GM12872 (cell line): ENCODE measurements around the gene MYO5C.

Source experiments
- TF ChIP-seq, protein P1 (sequence below): IDR thresholded peaks from 3 replicates; pipeline ENCODE4 v1.5.1; 2011; ENCODE audit warnings: low read depth, mild to moderate bottlenecking, low read length, moderate library complexity; ENCODE audit not compliant: insufficient read depth

The MYO5C gene

DNA sequence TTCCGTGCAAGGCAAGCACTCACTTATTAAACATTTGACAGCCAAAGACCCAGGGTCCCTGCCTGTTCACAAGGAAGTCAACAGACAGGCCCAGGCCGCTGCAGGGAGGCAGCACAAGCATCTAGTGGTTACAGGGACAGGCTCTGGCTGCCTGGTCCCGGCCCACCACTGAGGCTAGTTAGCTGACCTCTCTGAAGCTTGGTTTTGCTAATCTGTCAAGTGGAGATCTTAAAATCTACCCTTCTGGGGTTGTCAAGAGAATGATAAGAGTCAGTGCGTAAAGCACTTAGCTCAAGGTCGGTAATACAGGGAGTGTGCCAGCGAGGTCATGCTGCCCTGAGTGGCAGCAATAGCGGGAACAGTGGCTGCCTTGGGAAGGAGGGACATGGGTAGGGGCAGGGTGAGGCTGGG is 110.4 kb downstream of the MYO5C start:
- TF ChIP-seq, protein P1, sequence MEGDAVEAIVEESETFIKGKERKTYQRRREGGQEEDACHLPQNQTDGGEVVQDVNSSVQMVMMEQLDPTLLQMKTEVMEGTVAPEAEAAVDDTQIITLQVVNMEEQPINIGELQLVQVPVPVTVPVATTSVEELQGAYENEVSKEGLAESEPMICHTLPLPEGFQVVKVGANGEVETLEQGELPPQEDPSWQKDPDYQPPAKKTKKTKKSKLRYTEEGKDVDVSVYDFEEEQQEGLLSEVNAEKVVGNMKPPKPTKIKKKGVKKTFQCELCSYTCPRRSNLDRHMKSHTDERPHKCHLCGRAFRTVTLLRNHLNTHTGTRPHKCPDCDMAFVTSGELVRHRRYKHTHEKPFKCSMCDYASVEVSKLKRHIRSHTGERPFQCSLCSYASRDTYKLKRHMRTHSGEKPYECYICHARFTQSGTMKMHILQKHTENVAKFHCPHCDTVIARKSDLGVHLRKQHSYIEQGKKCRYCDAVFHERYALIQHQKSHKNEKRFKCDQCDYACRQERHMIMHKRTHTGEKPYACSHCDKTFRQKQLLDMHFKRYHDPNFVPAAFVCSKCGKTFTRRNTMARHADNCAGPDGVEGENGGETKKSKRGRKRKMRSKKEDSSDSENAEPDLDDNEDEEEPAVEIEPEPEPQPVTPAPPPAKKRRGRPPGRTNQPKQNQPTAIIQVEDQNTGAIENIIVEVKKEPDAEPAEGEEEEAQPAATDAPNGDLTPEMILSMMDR, result no peak

DNA sequence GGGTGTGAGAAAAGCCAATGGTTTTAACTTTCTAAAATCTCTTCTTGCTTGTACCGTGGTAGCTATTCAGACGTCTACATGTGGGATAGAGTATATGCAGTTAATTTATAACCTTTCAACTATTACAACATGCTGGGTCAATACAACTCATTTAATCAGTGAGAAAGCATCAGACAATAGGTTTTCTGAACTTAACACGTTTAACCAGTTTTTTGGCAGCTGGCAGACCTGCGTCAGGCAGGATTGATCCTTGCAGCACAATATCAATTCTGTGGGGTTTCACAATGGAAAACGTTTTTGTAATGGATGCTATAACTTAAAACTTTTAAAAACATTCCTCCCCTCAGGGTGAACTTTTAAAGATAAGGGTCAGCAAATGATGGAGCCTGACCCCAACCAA is 110.9 kb downstream of the MYO5C start:
- TF ChIP-seq, protein P1, result no peak

DNA sequence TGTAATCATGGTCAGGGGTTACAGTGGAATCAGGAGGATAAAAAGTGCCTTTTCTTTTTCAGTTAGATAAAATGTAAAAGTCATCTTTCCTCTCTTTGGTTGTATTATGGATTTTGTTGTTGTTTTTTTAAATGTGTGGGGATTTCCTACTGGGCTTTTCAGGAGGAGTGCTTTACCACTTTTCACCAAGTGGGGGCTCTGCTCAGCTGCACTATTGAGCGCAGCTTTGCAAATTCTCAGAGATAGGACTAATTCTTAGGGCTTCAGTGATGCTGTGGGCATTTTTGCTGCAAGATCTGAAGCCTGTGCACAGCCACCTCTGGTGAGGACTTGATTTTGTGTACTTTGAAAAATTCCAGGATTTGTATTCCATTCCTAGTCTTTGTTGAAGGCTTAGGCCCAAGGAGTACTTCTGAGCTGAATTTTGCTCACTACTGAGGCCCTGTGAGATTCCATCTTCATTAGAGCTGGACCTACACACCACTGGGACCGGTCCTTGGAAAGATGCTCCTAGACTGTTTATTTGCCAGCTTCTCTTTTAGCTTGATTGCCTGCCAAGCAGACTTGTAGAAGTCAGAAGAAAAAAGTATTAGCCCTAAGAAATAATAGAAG is 111.9 kb downstream of the MYO5C start:
- TF ChIP-seq, protein P1, result peak; percentile 70

DNA sequence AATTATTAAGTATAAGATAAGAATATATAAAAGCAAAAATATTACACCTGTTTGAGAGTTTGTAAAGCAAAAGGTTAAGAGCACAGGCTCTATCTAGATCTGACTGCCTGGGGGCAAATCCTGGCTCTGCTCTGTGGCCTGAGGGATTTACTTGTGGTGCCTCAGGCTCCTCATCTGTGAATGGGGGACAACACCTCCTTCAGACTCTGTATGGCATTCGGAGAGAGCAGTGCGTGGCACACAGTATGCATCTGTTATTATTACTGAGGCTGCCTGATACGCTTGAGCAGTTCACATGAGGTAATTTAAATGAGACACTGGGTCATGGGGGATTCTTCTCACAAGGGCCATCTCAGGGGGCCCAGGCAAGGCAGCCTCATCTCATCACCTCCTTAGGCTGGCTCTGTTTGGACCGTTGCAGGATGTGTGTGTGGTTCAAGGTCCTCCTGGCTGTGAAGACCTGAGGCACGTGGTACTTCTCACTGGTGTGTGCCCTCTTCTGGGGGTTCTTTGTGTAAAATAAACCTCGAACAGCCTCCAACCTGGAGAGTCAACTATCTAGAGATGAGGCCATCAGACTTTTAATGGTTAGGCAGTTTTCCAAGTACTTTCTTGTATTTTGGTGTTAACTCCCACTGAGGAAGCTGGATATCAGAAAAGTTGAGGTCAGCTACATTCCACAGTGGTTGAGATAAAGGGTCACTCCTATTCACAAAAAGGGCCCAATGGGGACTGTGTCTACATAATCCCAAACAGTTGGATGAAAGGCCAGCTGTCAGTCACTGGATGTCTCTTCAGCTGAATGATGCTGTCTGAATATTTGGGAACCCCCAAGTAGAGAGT is 113.4 kb downstream of the MYO5C start:
- TF ChIP-seq, protein P1, result no peak

DNA sequence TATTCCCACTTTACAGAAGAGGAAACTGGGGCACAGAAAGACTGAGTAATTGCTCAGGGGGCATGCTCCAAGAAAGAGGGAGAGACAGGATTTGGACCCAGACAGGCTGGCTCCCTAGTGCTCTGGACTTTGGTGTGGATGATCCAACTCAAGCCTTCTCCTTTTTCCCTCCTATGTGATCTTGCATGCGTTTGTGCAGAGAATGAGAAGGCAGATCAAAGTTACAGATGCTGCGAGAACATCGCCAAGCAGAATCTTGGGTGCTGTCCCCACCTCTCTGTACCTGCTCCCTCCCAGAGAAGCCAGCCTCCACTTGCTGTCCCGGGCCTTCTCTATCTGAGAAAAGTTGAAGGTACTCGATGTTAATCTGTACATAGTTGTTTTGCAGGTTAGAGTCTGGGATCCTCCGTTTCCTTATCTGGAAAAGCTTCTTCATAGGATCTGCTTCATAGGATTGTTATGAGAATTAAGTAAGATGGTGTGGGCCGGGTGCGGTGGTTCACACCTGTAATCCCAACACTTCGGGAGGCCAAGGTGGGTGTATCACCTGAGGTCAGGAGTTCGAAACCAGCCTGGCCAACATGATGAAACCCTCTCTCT is 114.7 kb downstream of the MYO5C start:
- TF ChIP-seq, protein P1, result no peak

DNA sequence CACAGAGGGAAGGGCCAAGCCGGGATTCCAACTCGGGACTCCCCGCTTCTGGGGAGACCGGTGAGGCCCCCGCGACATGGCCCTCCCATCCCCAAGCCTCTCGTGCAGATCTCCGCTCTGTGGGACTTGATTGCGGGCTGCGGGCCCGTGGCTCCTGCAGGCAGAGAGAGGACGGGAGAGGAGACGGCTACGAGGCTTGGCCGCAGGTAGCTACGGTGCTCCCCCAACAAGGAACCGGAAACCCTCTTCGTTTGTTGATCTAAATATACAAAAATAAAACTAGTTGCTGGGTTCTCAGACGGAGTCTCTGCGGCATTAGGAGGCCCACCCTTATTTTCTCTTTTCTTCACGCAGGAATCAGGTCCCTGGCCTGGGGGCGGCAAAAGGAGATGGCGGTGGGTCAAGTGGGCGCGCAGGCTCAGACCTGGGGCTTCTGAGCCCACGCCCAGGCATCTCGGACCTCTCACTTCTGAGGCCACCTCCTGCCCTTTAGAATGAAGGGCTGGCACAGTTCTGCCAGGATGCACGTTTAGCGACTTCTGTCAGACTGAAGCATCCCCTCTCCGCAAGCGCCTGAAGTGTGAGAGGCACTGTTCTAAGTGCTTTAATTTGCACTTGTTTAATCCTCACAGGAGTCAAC is 115.3 kb downstream of the MYO5C start:
- TF ChIP-seq, protein P1, result no peak

DNA sequence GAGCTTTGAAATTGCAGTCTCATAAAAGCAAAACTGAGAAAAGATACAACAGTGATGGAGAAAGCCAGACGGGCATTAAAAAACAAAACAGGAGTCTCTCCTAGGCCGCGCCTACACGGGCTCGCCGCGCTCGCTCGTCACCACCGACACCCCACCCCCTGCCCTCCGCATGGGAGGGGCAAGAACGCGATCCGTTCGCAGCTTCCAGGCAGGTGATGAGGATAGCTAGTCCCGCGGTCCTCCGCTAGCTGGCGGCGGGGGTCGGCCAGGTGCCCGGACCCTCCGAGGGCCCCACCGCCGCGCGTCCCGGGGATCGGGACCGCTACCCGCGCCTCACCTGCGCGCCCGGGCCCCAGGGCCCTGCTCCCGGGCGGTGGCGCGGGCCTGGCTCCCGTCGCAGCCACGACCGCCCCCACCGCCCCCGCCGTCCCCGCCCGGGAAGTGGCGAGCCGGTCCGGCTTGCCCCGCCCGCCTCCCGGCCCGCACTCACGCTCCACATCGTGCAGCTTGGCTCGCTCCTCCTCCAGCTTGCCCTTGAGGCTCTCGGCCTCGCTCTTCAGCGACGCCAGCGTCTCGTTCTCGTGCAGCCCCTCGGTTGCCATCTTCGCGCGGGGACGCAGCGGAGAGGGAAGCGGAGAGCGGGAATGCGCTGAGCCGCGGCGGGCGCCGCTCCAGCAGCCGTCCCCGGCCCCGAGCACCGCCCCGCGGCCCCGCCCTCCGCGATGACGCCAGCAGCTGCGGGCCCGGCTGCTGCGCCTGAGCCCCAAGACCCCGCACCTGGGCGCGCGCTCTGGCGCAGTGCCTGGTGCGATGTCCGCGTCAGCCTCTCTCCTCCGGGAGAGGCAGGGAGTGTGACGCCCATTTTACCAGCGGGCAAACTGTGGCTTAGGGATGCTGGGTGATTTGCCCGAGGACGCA is 116.1 kb downstream of the MYO5C start:
- TF ChIP-seq, protein P1, result peak; percentile 16; the same call in 1 of the 3 replicates
